MG63 (cell line): ENCODE data around the gene PAPLN. TPM values are rescaled to one million over a fixed set of nuclear protein-coding genes. Genes with fewer than 3 reads are reported as not detected.

Experiments used
- DNase-seq: peaks from one replicate; pipeline ENCODE4 v3.0.0-alpha.2; 2020
- H3K27me3 ChIP-seq: fragments of 250-450 bp; sonication (Bioruptor Pico); 2 replicates; pipeline ENCODE4 v1.5.1; 2020; ENCODE audit warnings: mild to moderate bottlenecking, moderate library complexity
- H3K36me3 ChIP-seq: fragments of 250-450 bp; sonication (Bioruptor Pico); 2 replicates; pipeline ENCODE4 v1.5.1; 2020; ENCODE audit warnings: mild to moderate bottlenecking, moderate library complexity
- H3K4me3 ChIP-seq: fragments of 250-450 bp; sonication (Bioruptor Pico); 2 replicates; pipeline ENCODE4 v1.5.1; 2020; ENCODE audit warnings: mild to moderate bottlenecking, moderate library complexity
- H3K9me3 ChIP-seq: fragments of 250-450 bp; sonication (Bioruptor Pico); 2 replicates; pipeline ENCODE4 v1.5.1; 2020; ENCODE audit warnings: mild to moderate bottlenecking, moderate library complexity
- total RNA-seq: library from RNA; depleted of rRNA; stranded (reverse); fragments of >200 nt; shearing (Covaris generic); gene quantifications from 2 replicates; pipeline ENCODE4 v1.2.3, GENCODE V29; 2014; ENCODE audit warnings: low replicate concordance

PAPLN gene
- total RNA-seq, 1 experiment from 2014 or later, result 0.53 TPM

- H3K9me3 ChIP-seq, result no peaks in the 10 kb centered on the region
- DNase-seq, result no peak
Observed at GRCh38 chr14:73261520-73262426, 24.5 kb downstream of the PAPLN start.

DNA sequence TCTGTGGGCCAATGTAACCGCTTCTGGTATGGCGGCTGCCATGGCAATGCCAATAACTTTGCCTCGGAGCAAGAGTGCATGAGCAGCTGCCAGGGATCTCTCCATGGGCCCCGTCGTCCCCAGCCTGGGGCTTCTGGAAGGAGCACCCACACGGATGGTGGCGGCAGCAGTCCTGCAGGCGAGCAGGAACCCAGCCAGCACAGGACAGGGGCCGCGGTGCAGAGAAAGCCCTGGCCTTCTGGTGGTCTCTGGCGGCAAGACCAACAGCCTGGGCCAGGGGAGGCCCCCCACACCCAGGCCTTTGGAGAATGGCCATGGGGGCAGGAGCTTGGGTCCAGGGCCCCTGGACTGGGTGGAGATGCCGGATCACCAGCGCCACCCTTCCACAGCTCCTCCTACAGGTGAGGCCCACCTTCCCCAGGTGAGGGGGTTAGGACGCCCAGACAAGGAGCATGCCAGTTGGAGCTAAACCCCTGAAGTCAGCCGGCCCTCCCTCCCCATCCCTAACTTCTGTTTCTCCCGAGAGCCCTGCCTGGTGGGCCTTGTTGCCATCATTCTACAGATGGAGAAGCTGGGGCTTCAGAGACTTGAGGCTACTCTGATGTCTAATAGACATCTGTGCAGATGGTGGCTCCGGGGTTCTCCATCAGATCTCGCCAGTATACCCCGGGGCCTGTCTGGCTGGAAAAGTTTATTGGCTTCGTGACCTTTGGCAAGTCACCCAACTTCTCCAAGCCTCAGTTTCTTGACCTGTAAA is 25.3 kb downstream of the PAPLN start:
- no peaks in the 10 kb centered on the region for H3K27me3 ChIP-seq
- DNase-seq, result no peak
- H3K4me3 ChIP-seq, result no peak overlapping the region
- no peaks in the 10 kb centered on the region for H3K9me3 ChIP-seq
- H3K36me3 ChIP-seq, result no peaks in the 10 kb centered on the region

More at GRCh38 chr14:73261520-73262426, 24.5 kb downstream of the PAPLN start:
- no peaks in the 10 kb centered on the region for H3K27me3 ChIP-seq
- no peak overlapping the region for H3K4me3 ChIP-seq
- H3K36me3 ChIP-seq, result no peaks in the 10 kb centered on the region

GRCh38 chr14:73263606-73264005 is 26.3 kb downstream of the PAPLN start:
- Histone ChIP-seq H3K36me3 (no peaks in the 10 kb centered on the region), H3K27me3 (no peaks in the 10 kb centered on the region), H3K4me3 (no peak overlapping the region), H3K9me3 (no peaks in the 10 kb centered on the region)
- no peak for DNase-seq

DNA sequence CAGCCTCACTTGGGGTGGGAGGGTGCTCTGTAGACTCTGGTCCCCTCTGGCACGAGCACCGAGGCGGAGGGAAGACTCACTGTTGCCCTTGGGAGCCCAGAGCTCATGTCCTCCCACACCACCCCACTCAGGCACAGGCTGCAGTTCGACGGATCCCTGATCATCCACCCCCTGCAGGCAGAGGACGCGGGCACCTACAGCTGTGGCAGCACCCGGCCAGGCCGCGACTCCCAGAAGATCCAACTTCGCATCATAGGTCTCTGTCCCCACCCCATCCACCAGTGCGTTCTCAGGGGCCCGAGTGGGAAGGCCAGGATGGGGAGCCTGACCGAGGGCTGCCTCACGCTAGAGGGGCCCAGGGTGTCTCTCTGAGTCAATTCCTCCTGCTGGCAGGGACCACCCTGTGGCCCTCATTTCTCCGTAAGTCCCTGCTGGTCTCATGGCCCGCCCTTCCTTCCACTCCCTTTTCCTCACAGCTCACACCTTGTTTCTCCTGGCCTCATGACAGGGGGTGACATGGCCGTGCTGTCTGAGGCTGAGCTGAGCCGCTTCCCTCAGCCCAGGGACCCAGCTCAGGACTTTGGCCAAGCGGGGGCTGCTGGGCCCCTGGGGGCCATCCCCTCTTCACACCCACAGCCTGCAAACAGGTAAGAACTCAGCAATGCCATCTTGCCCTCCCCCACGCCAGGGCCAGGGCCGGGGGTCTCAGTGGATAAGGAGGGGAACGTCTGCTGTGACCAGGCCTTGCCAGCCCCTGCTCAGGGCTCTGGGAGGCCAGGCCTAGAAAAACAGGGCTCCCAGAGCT is 27.0 kb downstream of the PAPLN start:
- no peak overlapping the region for H3K4me3 ChIP-seq
- no peaks in the 10 kb centered on the region for H3K9me3 ChIP-seq
- no peaks in the 10 kb centered on the region for H3K27me3 ChIP-seq
- DNase-seq, result no peak
- no peaks in the 10 kb centered on the region for H3K36me3 ChIP-seq

- Histone ChIP-seq H3K4me3 (no peak overlapping the region), H3K27me3 (no peaks in the 10 kb centered on the region), H3K9me3 (no peaks in the 10 kb centered on the region), H3K36me3 (no peaks in the 10 kb centered on the region)
- no peak for DNase-seq
Observed at GRCh38 chr14:73264885-73265720, 27.8 kb downstream of the PAPLN start.

DNA sequence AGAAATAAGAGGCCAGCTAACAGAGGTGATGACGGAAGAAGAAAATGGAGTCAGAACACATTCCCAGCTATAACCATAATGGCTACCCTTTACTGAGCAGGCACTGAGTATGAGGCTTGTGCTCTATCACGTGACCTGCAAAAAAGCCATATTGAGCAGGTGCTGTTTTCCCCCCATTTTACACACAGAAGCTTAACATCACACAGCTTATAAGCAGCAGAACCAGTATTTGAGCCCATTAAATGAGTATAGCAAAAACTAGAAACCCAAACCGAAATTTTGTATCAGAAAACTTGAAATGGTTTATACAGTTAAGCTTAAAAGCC is 28.4 kb downstream of the PAPLN start:
- Histone ChIP-seq H3K36me3 (no peaks in the 10 kb centered on the region), H3K27me3 (no peaks in the 10 kb centered on the region), H3K4me3 (no peak overlapping the region), H3K9me3 (no peaks in the 10 kb centered on the region)
- no peak for DNase-seq

DNA sequence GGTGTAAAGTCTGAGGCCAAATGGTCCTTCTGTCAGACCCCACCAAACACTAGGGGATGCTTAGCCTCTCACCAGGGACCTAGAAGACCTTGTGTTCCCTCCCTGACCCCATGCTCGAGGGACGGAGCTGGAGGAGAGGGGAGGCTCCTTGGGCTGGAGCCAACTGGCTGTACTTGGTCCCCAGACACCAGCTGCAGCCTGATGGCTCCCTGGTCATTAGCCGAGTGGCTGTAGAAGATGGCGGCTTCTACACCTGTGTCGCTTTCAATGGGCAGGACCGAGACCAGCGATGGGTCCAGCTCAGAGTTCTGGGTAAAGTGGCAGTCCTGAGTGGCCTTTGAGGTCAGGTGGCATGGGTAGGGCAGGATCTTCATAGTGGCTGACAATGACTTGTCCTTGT is 29.0 kb downstream of the PAPLN start:
- Histone ChIP-seq H3K36me3 (no peaks in the 10 kb centered on the region), H3K4me3 (no peak overlapping the region), H3K27me3 (no peaks in the 10 kb centered on the region), H3K9me3 (no peaks in the 10 kb centered on the region)
- DNase-seq, result no peak

- no peaks in the 10 kb centered on the region for H3K36me3 ChIP-seq
- no peak overlapping the region for H3K4me3 ChIP-seq
- H3K27me3 ChIP-seq, result no peaks in the 10 kb centered on the region
- no peaks in the 10 kb centered on the region for H3K9me3 ChIP-seq
- no peak for DNase-seq
Observed at GRCh38 chr14:73267474-73267873, 30.2 kb downstream of the PAPLN start.

- Histone ChIP-seq H3K9me3 (no peaks in the 10 kb centered on the region), H3K27me3 (no peaks in the 10 kb centered on the region), H3K4me3 (no peak overlapping the region), H3K36me3 (no peaks in the 10 kb centered on the region)
- no peak for DNase-seq
Observed at GRCh38 chr14:73269729-73270531, 32.6 kb downstream of the PAPLN start.

DNA sequence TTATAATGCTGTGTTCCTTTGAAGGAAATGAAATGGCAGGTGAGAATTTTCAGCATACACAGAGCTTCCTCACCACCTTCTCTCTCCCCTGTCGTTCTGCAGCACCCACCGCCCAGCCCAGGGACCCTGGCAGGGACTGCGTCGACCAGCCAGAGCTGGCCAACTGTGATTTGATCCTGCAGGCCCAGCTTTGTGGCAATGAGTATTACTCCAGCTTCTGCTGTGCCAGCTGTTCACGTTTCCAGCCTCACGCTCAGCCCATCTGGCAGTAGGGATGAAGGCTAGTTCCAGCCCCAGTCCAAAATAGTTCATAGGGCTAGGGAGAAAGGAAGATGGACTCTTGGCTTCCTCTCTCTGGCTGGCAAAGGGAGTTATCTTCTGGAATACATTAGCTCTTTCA is 35.1 kb downstream of the PAPLN start:
- no peaks in the 10 kb centered on the region for H3K9me3 ChIP-seq
- no peaks in the 10 kb centered on the region for H3K36me3 ChIP-seq
- no peak overlapping the region for H3K4me3 ChIP-seq
- DNase-seq, result no peak
- H3K27me3 ChIP-seq, result no peaks in the 10 kb centered on the region

GRCh38 chr14:73273799-73274198 is 36.5 kb downstream of the PAPLN start:
- Histone ChIP-seq H3K9me3 (no peaks in the 10 kb centered on the region), H3K4me3 (no peak overlapping the region), H3K27me3 (no peaks in the 10 kb centered on the region), H3K36me3 (no peaks in the 10 kb centered on the region)
- no peak for DNase-seq

- DNase-seq, result no peak
- Histone ChIP-seq H3K4me3 (no peak overlapping the region), H3K9me3 (no peaks in the 10 kb centered on the region), H3K36me3 (peaks cover 5% of the 10 kb centered on the region; the same call in 1 of the 2 replicates), H3K27me3 (no peaks in the 10 kb centered on the region)
Observed at GRCh38 chr14:73276836-73277235, 39.5 kb downstream of the PAPLN start.

DNA sequence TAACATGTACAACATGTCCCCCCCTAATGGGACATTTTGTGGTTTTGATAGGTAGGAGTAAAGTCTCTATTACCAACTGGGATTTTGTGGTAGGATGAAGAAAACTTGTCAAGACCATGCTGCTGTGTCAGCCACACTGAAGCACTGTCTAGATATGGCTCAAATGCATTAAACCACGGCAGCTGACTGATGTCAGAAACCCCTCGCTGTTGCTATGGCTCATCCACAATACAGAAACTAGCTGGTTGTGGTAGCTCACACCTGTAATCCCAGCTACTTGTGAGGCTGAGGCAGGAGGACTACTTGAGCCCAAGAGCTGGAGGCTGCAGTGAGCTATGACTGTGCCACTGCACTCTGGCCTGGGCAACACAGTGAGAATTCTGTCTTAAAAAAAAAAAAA is 40.1 kb downstream of the PAPLN start:
- DNase-seq, result no peak

GRCh38 chr14:73280903-73281302 is 43.6 kb downstream of the PAPLN start:
- Histone ChIP-seq H3K27me3 (no peaks in the 10 kb centered on the region), H3K4me3 (no peak overlapping the region), H3K36me3 (peaks cover 10% of the 10 kb centered on the region), H3K9me3 (no peaks in the 10 kb centered on the region)
- no peak for DNase-seq

More for the DNA sequence above, 40.1 kb downstream of the PAPLN start:
- Histone ChIP-seq H3K4me3 (no peak overlapping the region), H3K9me3 (no peaks in the 10 kb centered on the region), H3K36me3 (peaks cover 5% of the 10 kb centered on the region; the same call in 1 of the 2 replicates), H3K27me3 (no peaks in the 10 kb centered on the region)

DNA sequence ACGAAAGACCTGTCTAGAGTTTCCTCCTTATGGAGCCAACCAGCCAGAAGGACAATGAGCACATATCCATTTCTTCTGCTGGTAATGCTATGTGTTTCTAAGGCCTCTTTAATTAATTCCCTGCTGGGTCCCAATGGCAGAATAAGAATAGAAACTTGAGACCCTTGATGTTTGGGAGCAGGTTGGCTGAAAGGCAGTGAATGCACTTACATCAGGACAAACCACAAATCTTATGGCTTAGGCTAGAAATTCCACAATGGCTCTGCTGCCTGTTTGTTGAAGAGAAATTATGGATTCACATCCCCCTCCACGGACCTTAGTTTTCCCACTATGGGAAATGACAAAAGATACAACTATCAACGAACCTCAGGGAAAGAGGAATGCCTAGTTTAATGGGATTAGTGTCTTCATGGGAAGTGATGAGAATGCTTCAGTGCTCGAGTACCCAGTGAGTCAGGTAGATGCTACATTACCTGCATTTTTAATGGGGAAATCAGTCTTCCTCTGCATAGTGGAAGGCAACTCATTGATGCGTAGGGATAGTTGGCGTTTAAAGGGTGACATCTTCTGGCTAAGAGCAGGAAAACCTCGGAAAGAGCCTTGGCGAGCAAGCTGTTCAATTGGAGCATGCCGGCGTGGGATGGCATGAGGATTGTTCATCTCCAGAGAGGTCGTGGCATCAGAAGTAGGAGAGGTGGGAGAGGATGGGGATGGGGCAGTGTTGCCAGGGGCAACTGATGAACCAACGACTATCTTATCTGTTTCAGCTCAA is 46.5 kb downstream of the PAPLN start:
- Histone ChIP-seq H3K27me3 (no peaks in the 10 kb centered on the region), H3K36me3 (peaks cover 10% of the 10 kb centered on the region), H3K9me3 (no peaks in the 10 kb centered on the region), H3K4me3 (no peak overlapping the region)
- DNase-seq, result no peak
